ENCODE results near the gene ZNF578.
A peak's percentile ranks its signal among the peaks of the same experiment; 100 is the strongest.

Gene ZNF578

DNA sequence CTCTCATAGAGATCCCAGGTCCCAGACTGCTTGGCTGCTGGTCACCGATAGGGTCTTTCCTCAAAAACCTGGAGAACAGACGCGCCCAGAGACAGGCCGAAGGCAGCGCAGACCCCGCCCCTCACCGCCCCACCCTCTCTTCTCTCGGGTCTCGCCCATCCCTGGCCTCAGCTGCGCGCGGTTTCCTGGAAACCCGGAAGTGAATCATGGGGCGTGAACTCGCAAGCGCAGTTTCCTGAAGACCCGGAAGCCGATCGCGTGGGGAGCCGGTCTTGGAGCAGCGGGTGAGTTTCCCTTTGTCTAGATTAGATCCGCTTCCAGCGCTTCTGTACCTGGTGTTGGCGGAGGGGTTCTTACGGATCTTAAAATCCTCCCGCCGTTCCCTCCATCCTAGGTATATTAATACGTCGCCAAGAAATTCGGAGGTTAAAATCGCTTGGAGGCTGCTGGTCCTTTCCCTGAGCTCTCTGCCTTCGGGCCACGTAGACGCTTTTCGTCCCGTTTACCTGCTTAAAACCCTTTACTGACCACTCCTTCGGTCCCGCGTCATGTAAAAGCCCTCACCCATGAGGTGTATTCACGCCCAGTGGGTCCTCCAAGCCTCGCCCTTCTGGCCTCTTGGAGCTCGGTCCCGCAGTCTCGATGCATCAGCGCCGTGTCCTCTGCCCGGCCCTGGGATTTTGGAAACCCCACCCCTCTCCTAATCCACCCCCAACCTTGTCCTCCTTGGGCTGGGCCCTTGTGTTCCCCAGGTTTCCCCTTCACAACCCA lies at the start of gene ZNF578:
TSS of gene ZNF578 (plus strand) at position 230 of the 771 bp plus-strand sequence. CDS start 48,293 bp downstream, outside the sequence.
- TF ChIP-seq, protein P1, sequence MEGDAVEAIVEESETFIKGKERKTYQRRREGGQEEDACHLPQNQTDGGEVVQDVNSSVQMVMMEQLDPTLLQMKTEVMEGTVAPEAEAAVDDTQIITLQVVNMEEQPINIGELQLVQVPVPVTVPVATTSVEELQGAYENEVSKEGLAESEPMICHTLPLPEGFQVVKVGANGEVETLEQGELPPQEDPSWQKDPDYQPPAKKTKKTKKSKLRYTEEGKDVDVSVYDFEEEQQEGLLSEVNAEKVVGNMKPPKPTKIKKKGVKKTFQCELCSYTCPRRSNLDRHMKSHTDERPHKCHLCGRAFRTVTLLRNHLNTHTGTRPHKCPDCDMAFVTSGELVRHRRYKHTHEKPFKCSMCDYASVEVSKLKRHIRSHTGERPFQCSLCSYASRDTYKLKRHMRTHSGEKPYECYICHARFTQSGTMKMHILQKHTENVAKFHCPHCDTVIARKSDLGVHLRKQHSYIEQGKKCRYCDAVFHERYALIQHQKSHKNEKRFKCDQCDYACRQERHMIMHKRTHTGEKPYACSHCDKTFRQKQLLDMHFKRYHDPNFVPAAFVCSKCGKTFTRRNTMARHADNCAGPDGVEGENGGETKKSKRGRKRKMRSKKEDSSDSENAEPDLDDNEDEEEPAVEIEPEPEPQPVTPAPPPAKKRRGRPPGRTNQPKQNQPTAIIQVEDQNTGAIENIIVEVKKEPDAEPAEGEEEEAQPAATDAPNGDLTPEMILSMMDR (conservative IDR thresholded peaks at IDR 0.05; ENCODE audit: low read depth, low read length) = peak; percentile 11
- peak; percentile 91 for DNase-seq (ENCODE audit: low read depth)
- peak within 1 kb of the TSS; percentile 65 for H3K4me3 ChIP-seq (ENCODE audit: low read depth, low read length)

DNA sequence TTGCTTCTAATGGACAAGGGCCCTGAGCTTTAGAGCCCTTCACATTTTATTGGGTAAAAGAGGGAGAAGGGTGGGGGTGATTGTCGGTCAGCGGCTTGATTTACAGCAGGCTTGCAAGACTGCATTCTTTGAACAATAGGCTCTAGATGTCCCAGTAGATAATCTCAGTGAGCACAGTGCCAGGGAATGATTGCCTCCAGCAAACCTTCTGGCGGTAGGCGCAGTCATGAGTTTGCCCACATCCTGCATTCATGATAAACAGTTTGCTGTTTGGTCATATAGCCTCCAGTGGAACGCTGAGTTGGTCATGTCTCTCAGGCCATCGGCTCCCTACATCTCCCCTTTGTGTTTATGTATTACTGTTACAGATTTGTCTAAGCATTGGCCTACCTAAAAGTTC lies 43.1 kb upstream of the ZNF578 start:
- DNase-seq (ENCODE audit: low read depth) = no peak
- no peak overlapping the region for H3K4me3 ChIP-seq (ENCODE audit: low read depth, low read length)
- TF ChIP-seq, protein P1 (conservative IDR thresholded peaks at IDR 0.05; ENCODE audit: low read depth, low read length) = no peak

- no peak overlapping the region for H3K4me3 ChIP-seq (ENCODE audit: low read depth, low read length)
- TF ChIP-seq, protein P1 (conservative IDR thresholded peaks at IDR 0.05; ENCODE audit: low read depth, low read length) = no peak
- DNase-seq (ENCODE audit: low read depth) = no peak
Observed at GRCh38 chr19:52415711-52416110, 37.6 kb upstream of the ZNF578 start.

- no peak within 1 kb of the TSS for H3K4me3 ChIP-seq (ENCODE audit: low read depth, low read length)
- TF ChIP-seq, protein P1 (conservative IDR thresholded peaks at IDR 0.05; ENCODE audit: low read depth, low read length) = no peak
- DNase-seq (ENCODE audit: low read depth) = no peak
Observed at GRCh38 chr19:52428937-52429336, 24.4 kb upstream of the ZNF578 start, which contains the start of gene ZNF534. Gene ZNF534, plus strand, starts transcription at chr19:52429148. Its CDS starts 2,327 bp downstream, at chr19:52431475.

DNA sequence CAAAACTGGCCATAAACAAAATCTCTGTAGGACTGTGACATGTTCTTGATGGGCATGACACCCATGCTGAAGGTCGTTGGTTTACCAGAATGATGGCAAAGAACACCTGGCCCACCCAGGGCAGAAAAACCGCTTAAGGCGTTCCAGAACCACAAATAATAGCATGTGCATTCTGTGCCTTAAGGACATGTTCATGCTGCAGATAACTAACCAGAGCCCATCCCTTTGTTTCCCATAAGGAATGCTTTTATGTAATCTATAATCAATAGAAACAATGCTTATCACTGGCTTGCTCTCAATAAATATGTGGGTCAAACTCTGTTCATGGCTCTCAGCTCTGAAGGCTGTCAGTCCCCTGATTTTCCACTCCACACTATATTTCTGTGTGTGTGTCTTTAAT lies 11.2 kb upstream of the ZNF578 start:
- H3K4me3 ChIP-seq (ENCODE audit: low read depth, low read length) = no peak overlapping the region
- TF ChIP-seq, protein P1 (conservative IDR thresholded peaks at IDR 0.05; ENCODE audit: low read depth, low read length) = no peak
- no peak for DNase-seq (ENCODE audit: low read depth)

DNA sequence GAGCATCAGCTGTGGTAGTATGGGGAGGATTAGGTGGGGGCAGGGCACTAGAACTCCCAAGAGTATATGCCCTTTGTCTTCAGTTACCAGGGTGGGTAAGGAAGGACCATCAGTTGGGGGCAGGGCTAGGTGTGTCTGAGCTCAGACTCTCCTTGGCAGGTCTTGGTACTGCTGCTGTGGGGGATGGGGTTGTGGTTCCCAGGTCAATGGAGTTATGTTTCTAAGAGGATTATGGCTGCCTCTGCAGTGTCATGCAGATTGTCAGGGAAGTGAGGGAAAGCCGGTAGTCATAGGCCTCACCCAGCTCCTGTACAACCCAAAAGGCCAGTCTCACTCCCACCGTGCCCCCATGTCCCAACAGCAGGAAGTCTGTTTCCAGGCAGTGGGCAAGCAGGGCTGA lies 8.8 kb upstream of the ZNF578 start:
- TF ChIP-seq, protein P1 (conservative IDR thresholded peaks at IDR 0.05; ENCODE audit: low read depth, low read length) = no peak
- no peak overlapping the region for H3K4me3 ChIP-seq (ENCODE audit: low read depth, low read length)
- no peak for DNase-seq (ENCODE audit: low read depth)

GRCh38 chr19:52451241-52451640 lies 2.1 kb upstream of the ZNF578 start:
- TF ChIP-seq, protein P1 (conservative IDR thresholded peaks at IDR 0.05; ENCODE audit: low read depth, low read length) = no peak
- DNase-seq (ENCODE audit: low read depth) = no peak
- H3K4me3 ChIP-seq (ENCODE audit: low read depth, low read length) = no peak overlapping the region

Data from choroid plexus epithelial cell (primary cell).